Caco-2 (cell line): ENCODE data around the gene OSBPL1A. TPM values are rescaled to one million over a fixed set of nuclear protein-coding genes. Genes with fewer than 3 reads are reported as not detected.

Source experiments
- BruUV-seq: library from RNA; stranded (reverse); fragments of 400-500 nt; replicated peaks from 2 replicates; lab custom pipeline; 2021; lab: Mats Ljungman, UMichigan
- CTCF ChIA-PET: fragments of 300-600 bp; sonication (Branson Sonifier 250); formaldehyde crosslinking; loops from one replicate; lab custom pipeline; 2022; ENCODE audit warnings: antibody characterized with exemption; lab: Charles Lee
- POLR2A ChIA-PET: fragments of 300-600 bp; sonication (Branson Sonifier 250); formaldehyde crosslinking; loops from one replicate; lab custom pipeline; 2022; ENCODE audit warnings: antibody characterized with exemption; lab: Charles Lee
- DNase-seq, 2 experiments: peaks; one replicate each; pipeline versions ENCODE4 v3.0.0 to v3.0.0-alpha.2; 2020 to 2022
- H3K27me3 ChIP-seq: replicated peaks from 2 replicates; pipeline ENCODE4 v1.6.0; 2011; ENCODE audit warnings: low read length; ENCODE audit not compliant: control insufficient read depth, insufficient read depth
- H3K36me3 ChIP-seq: 2 replicates; pipeline ENCODE4 v1.5.1; 2011; ENCODE audit warnings: low read length; ENCODE audit not compliant: control insufficient read depth, insufficient read depth
- H3K4me1 ChIP-seq: fragments of 250-450 bp; sonication (Bioruptor Pico); 2 replicates; pipeline ENCODE4 v1.5.1; 2020; ENCODE audit warnings: mild to moderate bottlenecking
- H3K4me3 ChIP-seq: 2 replicates; pipeline ENCODE4 v1.5.1; 2011; ENCODE audit warnings: low read depth, mild to moderate bottlenecking, control low read depth, low read length
- H3K9me3 ChIP-seq: fragments of 250-450 bp; sonication (Bioruptor Pico); 2 replicates; pipeline ENCODE4 v1.5.1; 2020; ENCODE audit warnings: mild to moderate bottlenecking, moderate library complexity
- H3K27ac Mint-ChIP-seq: one replicate; pipeline ENCODE4 v1.8.0; 2022; ENCODE audit warnings: mixed read lengths; ENCODE audit not compliant: unreplicated experiment
- H3K27me3 Mint-ChIP-seq: one replicate; pipeline ENCODE4 v1.8.0; 2022; ENCODE audit warnings: mixed read lengths; ENCODE audit not compliant: insufficient read depth, unreplicated experiment
- H3K36me3 Mint-ChIP-seq: one replicate; pipeline ENCODE4 v1.8.0; 2022; ENCODE audit warnings: mild to moderate bottlenecking, mixed read lengths; ENCODE audit not compliant: insufficient read depth, unreplicated experiment
- H3K4me1 Mint-ChIP-seq: one replicate; pipeline ENCODE4 v1.8.0; 2022; ENCODE audit warnings: low read depth, mixed read lengths; ENCODE audit not compliant: unreplicated experiment
- H3K4me3 Mint-ChIP-seq: one replicate; pipeline ENCODE4 v1.8.0; 2022; ENCODE audit warnings: mild to moderate bottlenecking, moderate library complexity, mixed read lengths; ENCODE audit not compliant: unreplicated experiment
- H3K9me3 Mint-ChIP-seq: one replicate; pipeline ENCODE4 v1.8.0; 2022; ENCODE audit warnings: mixed read lengths; ENCODE audit not compliant: unreplicated experiment
- CTCF ChIP-seq, 2 experiments: fragments of 200-600 bp in 1 of 2; IDR thresholded peaks; 1 replicate in 1 of 2; 2 replicates in 1 of 2; pipeline versions ENCODE4 v1.5.1 to v1.8.0; 2011 to 2022; ENCODE audit warnings: antibody characterized with exemption in 1 of 2, control low read depth in 1 of 2, inconsistent platforms in 1 of 2, low read depth in 1 of 2, low read length in 1 of 2, mild to moderate bottlenecking in 1 of 2, moderate library complexity in 1 of 2; ENCODE audit not compliant: insufficient read depth in 1 of 2, severe bottlenecking in 1 of 2, unreplicated experiment in 1 of 2
- intact Hi-C: fragments of 100-400 bp; cut with micrococcal nuclease; formaldehyde crosslinking; loops from one replicate; pipeline ENCODE4 v1.10.0; 2022; ENCODE audit not compliant: unreplicated experiment
- total RNA-seq: library from RNA; stranded (reverse); gene quantifications from 2 replicates; pipeline ENCODE4 v1.2.3, GENCODE V29; 2022

The OSBPL1A gene
- total RNA-seq, 1 experiment from 2014 or later = 15.7 TPM

- no peak overlapping the region for H3K27ac Mint-ChIP-seq
- TF ChIP-seq CTCF (IDR thresholded peaks at IDR 0.05; ENCODE audit: insufficient read depth in 1 of 2, low read depth in 1 of 2, low read length in 1 of 2, severe bottlenecking in 1 of 2, unreplicated experiment in 1 of 2) = no peak
- no peaks in the 10 kb centered on the region for H3K27me3 Mint-ChIP-seq
- BruUV-seq = no TSS peak
- H3K4me1 Mint-ChIP-seq = peaks cover 5% of the 10 kb centered on the region
- Histone ChIP-seq H3K4me1 (no peaks in the 10 kb centered on the region), H3K4me3 (no peak overlapping the region), H3K27me3 (no peaks in the 10 kb centered on the region), H3K36me3 (no peaks in the 10 kb centered on the region), H3K9me3 (no peaks in the 10 kb centered on the region)
- H3K9me3 Mint-ChIP-seq = no peaks in the 10 kb centered on the region
- DNase-seq = no peak
- intact Hi-C loops = no loop called here
- H3K36me3 Mint-ChIP-seq = no peaks in the 10 kb centered on the region
- POLR2A ChIA-PET = no interaction called here
- no peak overlapping the region for H3K4me3 Mint-ChIP-seq
- CTCF ChIA-PET = no interaction called here
These were observed 184.7 kb downstream of the OSBPL1A start for GRCh38 chr18:24212939-24213338.

GRCh38 chr18:24209558-24209957 lies 188.1 kb downstream of the OSBPL1A start:
- CTCF ChIA-PET = no interaction called here
- no peak overlapping the region for H3K27ac Mint-ChIP-seq

GRCh38 chr18:24208270-24209035 lies 189.2 kb downstream of the OSBPL1A start:
- no peaks in the 10 kb centered on the region for H3K9me3 Mint-ChIP-seq
- H3K36me3 ChIP-seq = no peaks in the 10 kb centered on the region
- no peaks in the 10 kb centered on the region for H3K4me1 Mint-ChIP-seq
- TF ChIP-seq CTCF (IDR thresholded peaks at IDR 0.05; ENCODE audit: insufficient read depth in 1 of 2, low read depth in 1 of 2, low read length in 1 of 2, severe bottlenecking in 1 of 2, unreplicated experiment in 1 of 2) = no peak
- H3K4me3 Mint-ChIP-seq = no peak overlapping the region
- CTCF ChIA-PET = no interaction called here
- H3K36me3 Mint-ChIP-seq = no peaks in the 10 kb centered on the region
- H3K4me1 ChIP-seq = no peaks in the 10 kb centered on the region
- no peaks in the 10 kb centered on the region for H3K27me3 ChIP-seq
- H3K27ac Mint-ChIP-seq = no peak overlapping the region
- H3K4me3 ChIP-seq = no peak overlapping the region
- no peaks in the 10 kb centered on the region for H3K9me3 ChIP-seq
- POLR2A ChIA-PET = no interaction called here
- H3K27me3 Mint-ChIP-seq = no peaks in the 10 kb centered on the region
- intact Hi-C loops = no loop called here
- no peak for DNase-seq
- BruUV-seq = no TSS peak

More at GRCh38 chr18:24209558-24209957, 188.1 kb downstream of the OSBPL1A start:
- H3K36me3 Mint-ChIP-seq = no peaks in the 10 kb centered on the region
- Histone ChIP-seq H3K4me3 (no peak overlapping the region), H3K27me3 (no peaks in the 10 kb centered on the region), H3K9me3 (no peaks in the 10 kb centered on the region), H3K36me3 (no peaks in the 10 kb centered on the region), H3K4me1 (no peaks in the 10 kb centered on the region)
- no peaks in the 10 kb centered on the region for H3K4me1 Mint-ChIP-seq
- POLR2A ChIA-PET = no interaction called here
- no peaks in the 10 kb centered on the region for H3K27me3 Mint-ChIP-seq
- no peak overlapping the region for H3K4me3 Mint-ChIP-seq
- H3K9me3 Mint-ChIP-seq = no peaks in the 10 kb centered on the region
- DNase-seq = no peak
- no TSS peak for BruUV-seq
- intact Hi-C loops = no loop called here
- TF ChIP-seq CTCF (IDR thresholded peaks at IDR 0.05; ENCODE audit: insufficient read depth in 1 of 2, low read depth in 1 of 2, low read length in 1 of 2, severe bottlenecking in 1 of 2, unreplicated experiment in 1 of 2) = no peak
